ENCODE results near the gene SPTBN1.

The SPTBN1 gene

DNA sequence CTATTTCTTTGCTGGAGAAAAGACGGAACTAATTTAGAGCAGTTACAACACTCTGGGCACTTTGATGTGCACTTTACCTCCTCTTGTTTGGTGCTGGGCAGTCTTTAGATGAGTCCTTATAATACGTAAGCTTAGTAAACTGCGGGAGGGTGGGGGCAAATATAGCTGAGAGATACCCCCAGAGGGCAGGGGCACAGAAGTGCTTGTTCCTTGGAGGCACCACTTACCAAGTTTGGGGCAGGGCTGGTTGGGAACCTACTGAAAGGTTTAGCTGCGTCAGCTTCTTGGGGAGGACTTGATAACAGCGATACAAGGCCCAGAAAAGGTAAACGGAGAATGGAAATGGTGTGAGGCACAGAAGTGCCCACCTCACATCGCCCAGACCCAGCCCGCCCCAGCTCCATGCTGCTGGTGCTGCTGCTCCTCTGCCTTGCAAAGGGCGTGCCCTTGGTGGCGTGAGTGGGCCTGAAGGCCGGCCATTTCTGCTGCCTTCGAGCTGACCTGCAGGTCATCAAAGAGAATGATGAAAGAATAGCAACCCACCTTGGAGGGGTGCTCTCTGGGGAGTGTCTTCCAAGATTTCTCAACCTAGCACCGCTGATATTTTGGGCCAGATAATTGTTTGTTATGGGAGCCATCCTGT is 139.2 kb downstream of the SPTBN1 start:
- DNase-seq, result no peak

DNA sequence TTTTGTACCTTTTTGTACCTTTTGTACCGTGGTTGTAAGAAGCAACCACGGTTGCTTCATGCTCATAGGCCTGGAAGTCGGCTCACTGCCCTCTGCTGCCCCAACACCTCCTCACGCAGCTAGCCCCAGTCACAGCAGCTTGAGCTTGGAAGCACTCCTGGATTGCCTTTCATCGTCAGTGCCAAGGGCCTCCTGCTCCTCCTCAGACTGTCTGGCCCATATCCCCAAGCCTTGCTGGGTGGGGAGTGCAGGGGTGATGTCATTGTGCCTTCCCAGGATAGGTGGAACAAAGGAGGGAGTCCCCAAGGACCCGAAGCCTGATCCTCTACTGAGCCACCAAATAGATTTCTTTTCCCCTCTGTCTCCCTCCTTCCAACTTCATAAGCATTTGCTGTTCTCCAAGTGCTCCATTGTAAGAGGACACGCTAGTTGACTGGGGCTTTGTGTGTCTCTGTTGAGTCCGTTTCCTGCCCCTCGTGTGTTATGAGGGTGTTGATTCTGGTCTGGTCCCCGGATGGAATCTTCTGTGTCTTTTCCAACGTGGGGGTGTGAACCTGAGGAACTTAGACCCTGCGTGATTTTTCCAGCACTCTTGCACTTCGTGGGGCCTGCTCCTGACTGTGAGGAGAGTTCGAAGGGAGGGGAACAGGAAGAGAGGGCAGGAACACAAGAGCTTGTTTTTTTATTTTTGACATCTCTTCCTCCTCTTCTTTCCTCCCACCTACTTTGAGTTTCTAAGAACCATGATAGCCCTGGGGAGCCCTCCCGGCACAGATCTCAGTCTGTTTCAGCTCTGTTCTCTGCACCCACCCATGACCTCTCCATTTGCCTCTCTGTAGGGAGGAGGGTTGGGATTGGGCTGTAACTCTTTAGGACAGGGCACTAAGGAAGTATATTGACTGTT is 140.1 kb downstream of the SPTBN1 start:
- no peak for DNase-seq

DNA sequence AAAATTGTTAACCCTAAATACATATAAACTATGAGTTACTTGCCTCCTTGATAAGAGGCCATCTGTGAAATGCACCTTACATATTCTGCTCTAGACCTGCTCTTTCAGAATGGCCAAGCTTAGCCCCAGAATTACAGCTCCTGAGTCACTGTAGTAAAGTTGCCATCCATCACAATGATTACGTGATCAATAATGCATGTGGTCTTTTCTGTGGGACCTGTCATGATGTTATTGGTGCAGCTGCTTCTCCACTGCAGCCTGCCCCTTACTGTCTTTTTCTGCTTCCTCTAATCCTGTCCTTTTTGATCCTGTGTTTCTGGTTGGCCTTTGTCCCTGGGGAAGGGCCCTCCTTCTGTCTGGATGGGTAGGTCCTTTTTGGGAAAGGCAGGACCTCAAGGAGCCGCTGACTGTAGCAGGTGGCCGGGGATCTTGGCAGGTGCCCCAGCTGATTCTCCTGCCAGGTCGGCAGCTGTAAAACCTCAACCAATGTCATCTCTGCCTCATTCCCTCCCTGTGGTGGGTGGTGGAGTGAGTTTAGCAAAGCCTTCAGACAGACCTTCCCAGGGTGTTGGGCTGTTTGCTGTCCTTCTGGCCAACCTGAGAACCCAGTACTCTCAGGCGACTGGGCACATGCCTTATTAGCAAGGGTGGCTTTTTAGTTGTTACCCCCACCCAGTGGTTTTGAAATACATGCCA is 141.2 kb downstream of the SPTBN1 start:
- no peak for DNase-seq

DNA sequence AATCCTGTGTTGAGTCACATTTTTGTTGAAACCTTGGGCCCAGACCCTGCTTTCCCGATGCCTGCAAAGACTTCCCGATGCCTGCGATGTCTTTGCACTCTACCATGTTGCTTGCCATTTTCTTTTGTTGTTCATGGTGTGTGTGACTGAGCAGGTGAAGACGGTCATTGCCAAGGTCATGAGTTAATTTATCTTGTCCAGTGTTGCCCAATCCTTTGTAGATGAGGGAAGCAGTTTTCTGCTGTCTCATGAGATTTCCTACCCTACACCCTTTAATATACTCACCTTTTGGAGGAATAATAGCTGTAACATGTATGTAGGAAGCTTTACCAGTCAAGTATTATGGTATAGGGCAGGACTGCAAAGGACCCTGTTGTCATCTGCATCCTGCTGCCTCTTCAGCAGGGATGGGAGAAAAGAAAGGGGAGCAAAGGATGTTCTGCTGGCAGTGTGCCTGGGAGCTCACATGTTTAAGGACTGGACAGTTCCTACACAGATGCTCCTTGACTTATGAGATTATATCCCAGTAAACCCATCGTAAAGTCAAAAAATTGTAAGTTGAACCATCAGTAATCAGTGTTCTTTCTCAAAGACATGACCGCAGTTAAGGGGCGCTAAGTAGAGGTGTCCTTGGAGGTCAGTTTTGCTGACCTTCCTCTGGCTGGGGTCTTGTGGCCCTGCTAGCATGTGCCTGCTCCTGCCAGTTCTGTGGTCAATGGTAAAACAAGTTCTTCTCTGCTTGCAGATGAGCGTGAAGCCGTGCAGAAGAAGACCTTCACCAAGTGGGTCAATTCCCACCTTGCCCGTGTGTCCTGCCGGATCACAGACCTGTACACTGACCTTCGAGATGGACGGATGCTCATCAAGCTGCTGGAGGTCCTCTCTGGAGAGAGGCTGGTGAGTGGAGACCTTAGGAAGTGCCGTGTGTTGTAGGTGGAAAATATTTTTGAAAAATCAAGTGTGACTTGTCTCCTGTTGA is 142.5 kb downstream of the SPTBN1 start:
- no peak for DNase-seq

DNA sequence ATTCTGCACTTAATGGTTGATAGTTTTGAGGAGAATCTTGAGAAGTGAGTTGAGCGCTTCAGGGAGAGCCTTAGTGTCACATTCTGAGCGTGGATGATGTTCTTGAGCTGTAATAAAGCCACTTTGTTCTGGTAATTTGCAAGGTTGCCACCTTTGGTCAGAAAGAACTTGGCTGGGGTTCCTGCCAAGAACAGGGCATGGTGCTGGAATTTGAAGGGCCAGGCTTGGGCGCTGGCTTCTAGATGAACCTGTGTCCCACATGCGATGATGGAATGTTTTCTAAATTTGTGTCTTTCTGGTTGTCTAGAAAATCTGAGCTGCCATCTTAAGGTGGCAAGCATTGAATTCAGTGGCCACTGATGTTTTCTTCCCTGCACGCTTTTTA is 143.2 kb downstream of the SPTBN1 start:
- no peak for DNase-seq

DNA sequence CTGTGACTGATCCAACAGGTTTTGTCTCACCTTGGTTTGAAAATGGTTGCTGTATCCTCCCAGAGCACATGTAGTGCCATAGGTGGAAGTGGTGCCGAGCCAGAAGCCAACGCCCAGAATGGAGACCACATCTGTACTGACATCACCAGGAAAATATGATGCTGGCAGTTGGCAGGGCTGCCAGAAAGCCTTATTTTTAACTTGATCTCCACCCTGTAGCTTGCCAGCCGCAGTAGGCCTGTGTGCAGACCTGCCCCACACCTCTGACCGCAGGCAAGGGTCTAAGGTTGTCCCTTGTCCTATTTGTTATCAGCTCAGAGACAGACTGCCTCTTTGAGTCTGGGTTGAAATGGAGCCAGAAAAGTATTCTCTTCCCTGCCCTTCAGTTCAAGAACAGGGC is 143.8 kb downstream of the SPTBN1 start:
- DNase-seq, result no peak

DNA sequence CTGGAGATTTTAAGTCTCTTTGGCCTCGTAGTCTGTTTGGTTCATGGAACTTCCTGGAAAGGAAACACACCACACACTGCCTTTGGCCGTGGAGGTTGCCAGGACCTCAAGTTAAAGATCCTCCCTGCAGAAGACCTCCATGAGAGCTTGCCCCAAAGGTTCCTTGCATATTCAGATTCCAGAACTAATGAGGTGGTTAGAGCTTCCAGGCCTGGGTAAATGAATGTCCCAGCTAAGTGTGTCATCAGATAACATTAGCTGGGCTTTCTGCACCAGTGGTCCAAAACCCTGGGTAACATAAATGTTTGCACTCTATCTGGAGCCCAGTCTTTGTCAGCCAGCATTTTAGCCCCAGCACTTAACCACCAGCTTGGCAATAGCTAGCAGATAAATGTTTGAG is 145.2 kb downstream of the SPTBN1 start:
- DNase-seq, result no peak

DNA sequence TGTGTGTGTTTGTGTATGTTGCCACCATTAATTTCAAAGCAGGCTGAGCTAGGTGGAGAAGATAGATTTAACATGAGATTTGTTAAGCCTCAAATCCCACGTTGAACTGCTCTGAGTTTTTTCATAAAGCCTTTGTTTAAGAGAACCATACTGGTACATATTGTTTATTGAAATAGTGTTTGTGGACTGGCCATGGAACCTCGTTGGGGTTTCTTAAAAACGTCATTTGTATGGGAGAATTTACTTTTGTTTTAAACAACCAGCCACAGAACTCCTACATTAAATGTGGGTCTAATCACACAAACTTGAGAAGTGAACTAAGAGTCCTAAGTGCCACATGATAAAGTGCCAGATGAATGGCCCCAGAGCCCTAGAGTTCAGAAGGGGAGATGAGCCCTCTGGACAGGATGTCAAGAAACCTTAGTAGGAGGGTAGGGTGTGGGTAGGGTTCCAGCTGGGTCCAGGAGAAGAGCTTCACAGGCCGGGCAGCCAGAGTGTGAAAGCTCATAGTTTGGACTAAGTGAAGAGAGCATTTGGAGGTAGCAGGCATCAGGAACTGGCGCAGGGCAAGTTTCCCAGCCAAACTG is 146.7 kb downstream of the SPTBN1 start:
- DNase-seq, result no peak

DNA sequence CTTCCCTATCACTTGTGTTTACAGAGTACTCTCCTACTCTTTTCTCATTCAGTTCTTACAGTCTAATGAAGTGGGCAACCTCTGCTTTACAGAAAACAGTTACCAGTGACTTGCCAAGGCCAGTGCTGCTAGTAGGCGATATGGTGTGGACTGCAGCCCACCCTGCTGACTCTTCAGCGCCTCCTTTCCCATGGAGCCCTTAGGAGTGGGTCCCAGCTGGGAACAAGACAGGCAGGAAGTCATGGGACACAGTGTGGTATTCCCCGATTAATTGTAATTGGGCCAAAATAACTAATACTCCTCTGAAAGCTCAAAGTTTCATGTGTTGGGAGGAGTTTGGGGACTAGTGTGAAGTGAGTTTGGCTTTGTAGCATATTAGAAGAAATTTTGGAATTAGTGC is 147.2 kb downstream of the SPTBN1 start:
- DNase-seq, result no peak

DNA sequence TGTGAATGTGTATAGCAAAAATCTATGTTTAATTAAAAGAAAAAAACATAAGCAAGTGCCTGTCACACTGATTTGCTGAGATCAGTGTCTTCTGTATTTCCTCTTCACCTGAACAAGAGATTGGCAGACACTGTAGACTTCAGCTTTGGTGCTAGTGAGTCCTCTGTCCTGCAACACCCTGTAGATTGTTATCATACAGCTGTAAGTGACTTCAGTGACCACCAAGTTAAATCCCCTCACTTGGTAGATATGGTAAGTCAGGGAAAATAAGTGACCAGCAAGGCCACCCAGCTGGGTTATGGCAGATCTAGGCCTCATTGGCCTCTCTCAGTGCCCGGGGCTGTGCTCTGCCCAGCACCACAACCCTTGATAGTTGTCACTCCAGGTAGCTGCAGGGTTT is 147.7 kb downstream of the SPTBN1 start:
- no peak for DNase-seq

DNA sequence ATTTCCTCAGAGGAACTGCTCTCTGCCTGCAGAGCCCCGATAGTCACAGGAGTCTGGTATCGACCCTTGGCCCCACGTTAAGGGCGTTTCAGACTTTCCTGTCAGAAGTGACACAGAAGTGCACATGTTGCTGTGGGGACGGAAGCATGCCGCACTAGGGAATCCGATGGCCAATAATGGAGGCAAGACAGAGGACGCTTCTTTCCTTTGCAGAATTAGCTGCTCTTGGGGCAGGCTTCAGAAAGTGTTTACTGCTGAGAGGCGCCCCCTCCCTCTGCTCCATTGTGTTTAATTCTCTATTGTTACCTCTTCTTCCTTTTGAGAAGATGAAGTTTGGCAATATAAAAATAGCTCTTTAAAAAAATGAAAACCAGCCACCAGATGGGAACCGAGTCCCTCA is 148.7 kb downstream of the SPTBN1 start:
- no peak for DNase-seq

DNA sequence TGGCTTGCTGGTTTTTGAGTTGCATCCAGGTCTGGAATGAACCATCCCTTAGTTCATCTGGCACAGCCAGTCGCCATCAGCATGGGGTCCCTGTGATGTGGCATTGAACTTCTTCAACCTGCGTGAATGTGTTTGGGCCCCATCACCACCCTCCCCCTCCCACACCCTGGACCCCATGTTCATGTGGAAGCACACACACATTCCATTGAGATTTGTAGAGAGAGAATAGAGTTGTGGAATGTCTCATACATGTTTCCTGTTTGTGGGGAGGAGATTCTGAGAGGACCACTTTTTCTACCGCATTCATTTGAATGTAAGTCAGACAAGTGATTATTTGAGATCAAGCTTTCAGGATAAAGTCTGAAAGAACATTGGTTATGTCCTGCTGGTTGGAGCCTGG is 149.7 kb downstream of the SPTBN1 start:
- no peak for DNase-seq

DNA sequence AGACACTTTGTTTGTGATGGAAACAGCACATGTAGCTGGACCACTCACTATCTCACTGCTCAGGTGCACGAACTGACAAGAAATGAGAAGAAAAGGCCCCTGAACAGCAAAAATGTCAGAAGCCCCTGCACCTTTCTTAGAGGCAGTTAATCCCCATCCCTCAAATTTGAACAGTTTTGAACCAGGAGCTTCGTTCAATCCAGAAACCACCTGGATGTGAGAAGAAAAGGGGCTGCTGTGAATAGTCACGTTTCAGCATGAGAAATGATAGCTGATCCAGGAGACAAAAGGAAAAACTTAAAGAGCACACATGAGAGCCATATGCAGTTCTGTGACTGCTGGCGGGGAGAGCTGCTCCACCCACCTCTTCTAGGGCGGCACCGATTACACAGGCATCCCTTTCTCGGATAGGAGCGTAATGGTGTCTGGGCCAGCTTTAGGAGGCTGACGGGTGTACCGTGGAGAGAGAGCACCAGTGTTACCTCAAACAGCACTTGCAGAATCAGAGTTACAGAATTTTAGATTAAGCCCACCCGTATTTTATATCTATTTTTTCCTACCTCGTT is 150.3 kb downstream of the SPTBN1 start:
- DNase-seq, result peak; percentile 41 to 51

DNA sequence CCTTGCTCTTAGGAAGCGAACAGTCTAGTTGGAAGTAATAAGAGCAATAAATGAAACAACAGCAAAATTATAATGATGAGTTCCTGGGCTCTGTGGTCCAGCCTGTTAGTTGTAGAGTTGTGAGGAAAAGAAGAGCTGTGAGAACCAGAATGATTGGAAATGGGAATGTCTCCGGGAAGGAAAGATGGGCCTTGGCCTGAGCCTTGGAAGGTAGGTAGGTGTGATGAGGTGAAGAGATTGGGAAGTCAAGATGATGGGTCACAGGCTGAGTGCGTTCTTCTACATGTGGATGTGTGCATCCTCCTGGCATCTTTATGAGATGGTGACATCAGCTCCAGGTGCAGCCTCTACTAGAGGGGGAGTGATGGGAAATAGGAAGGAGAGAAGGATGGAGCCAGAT is 152.1 kb downstream of the SPTBN1 start:
- DNase-seq, result no peak

DNA sequence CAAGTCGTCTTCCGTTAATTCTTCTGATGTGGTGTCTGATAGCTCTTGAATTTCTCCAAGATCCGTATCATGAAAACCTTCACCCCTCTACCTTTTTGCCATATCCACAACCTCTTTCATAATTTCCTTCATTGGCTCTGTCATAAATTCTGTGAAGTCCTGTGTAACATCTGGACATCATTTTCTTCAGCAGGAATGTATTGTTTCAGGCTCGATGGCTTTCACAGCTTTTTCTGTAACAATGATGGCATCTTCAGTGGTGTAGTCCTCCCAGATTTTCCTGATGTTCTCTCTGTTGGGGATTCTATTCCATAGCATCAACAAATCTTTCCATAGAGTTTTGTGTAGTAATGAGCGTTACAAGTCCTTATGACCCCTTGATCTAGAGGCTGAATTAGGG is 153.1 kb downstream of the SPTBN1 start:
- no peak for DNase-seq

DNA sequence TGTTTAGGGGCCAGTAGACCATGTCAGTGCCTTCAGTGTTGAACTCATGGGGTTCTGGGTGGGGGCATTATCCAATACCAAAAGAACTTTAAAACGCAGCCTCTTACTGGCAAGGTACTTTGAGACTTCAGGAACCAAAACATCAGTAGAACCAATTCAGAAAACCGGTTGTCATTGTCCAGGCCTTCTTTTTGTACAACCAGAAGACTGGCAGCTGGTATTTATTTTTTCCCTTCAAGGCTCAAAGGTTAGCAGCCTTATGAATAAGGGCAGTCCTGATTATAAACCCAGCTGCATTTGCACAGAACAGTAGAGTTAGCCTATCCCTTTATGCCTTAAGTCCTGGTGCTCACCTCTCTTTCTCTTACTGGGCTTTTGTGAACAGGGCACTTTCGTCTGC is 153.5 kb downstream of the SPTBN1 start:
- DNase-seq, result no peak

DNA sequence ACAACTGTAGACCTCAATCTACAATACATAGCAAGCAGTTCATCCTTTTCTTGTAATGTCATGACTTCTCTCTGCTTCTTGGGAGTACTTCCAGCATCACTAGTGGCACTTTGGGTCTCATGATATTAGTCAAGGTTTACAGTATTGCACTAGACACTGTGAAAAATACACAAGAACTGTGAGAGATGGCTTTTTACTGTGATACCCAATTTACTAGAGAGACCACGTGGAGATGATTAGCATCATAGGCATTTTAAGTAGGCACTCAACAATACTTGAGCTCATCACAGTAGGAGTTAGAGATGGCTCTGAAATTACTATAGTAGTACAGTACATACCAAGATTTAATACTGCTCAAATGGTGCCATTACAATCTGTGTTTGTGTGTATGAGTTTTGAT is 154.6 kb downstream of the SPTBN1 start:
- DNase-seq, result no peak

DNA sequence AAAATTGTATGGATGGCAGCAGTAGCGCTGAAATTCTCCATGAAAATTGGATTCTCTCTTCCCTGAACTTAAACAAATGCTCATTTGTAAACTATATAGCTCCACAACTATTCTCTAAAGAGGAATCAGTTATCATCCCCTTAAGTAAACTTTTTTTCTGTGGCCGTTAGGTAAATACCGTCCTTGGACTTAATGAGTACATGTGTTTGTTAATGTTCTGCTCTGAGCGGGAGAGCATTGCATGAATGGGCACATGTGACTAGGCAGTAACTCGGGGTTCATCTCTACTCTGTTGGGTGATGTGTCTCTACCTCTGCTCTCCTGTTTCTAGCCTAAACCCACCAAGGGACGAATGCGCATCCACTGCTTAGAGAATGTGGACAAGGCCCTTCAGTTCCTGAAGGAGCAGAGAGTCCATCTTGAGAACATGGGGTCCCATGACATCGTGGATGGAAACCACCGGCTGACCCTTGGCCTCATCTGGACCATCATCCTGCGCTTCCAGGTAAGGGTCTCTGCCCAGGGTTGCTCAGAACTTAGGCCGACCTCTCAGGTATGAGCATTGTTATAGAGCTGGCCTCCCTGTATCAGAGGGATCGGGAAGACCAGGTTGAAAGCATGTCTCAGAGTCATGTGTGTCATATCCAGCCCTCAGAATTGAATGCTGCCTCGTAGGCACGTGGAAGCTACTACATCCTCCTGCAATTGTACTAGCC is 155.9 kb downstream of the SPTBN1 start:
- DNase-seq, result no peak

DNA sequence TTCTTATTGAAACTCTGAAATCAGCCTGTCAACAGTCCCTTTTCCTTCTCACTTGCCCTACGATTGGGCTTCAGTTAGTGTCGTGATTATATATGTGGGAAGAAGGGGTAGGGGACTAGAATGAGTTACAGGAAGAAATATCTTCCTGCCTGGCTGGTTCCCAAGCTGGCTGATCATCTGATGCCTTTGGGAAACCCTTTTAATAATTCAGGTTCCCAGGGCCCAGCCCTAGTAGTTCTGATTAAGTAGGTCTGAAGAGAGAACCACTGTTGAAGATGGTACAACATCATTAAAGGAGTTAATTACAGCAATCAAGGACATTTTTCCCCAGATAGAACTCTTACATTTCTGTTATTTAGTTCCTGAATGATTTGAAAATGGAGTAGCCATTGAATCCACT is 157.3 kb downstream of the SPTBN1 start:
- DNase-seq, result no peak

DNA sequence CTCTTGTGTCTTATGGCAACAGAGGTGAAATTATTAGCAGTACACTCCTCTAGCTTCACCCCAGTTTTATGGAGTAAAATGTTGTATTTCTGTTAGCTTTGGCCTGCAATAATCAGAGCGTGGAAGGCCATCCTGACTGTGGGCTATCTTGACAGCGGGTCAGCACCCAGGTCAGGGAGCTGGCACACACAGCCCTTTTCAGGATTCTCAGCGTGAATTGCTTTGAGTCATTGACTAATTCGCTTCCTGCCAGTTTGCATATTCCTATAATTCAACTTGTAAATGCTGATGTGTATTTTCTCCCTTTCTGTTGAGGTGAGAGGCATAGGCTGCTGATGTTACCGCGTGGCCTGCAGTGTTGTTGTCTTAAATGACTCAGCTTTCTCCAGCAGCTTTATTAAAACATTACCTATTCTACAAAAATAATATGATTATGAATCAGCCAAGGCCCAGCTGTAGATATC is 157.7 kb downstream of the SPTBN1 start:
- DNase-seq, result no peak

DNA sequence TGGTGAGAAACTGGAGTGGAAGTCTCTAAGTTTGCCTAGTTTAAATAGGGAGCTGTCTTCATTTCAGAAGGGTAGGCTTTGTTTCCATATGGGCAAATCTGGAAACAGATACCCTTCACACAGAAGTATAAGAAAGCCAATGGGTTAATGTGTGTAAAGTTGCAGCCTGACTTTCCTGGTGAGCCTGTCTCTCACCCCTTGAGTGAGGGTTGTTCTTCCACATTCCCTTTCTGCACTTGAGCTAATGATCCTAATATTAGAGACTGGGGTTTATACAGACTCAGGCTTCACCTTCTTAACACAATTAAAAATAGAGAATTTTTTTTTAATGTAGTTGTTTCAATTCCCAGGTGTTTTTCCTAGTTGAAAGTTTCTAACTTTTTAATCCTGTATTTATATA is 158.7 kb downstream of the SPTBN1 start:
- DNase-seq, result no peak
